ENCODE measurements around the gene FOSB.
A peak's percentile ranks its signal among the peaks of the same experiment; 100 is the strongest.

Gene FOSB

GRCh38 chr19:45440873-45441654 lies 26.7 kb upstream of the FOSB start:
- TF ChIP-seq EZH2phosphoT487 (IDR thresholded peaks at IDR 0.05; ENCODE audit: low read depth), result no peak
- TF ChIP-seq CTCF (IDR thresholded peaks at IDR 0.05; ENCODE audit: low read depth, low read length), result no peak
- H3K36me3 ChIP-seq (replicated peaks; ENCODE audit: low read depth, low read length), result no peaks in the 10 kb centered on the region
- no peak overlapping the region for H3K4me3 ChIP-seq (ENCODE audit: low read length)
- H3K4me1 ChIP-seq (ENCODE audit: low read length), result peaks cover 22% of the 10 kb centered on the region
- no peaks in the 10 kb centered on the region for H3K79me2 ChIP-seq (ENCODE audit: low read length)
- no peak overlapping the region for H3K9ac ChIP-seq (ENCODE audit: low read length)
- no peak overlapping the region for H3K27ac ChIP-seq (ENCODE audit: low read length)
- H3K9me3 ChIP-seq (ENCODE audit: insufficient read depth, low read length), result no peaks in the 10 kb centered on the region
- H3K4me2 ChIP-seq (ENCODE audit: low read length), result no peak overlapping the region
- no peaks in the 10 kb centered on the region for H3K27me3 ChIP-seq (ENCODE audit: low read depth, low read length)
- H2AFZ ChIP-seq (ENCODE audit: low read depth, low read length), result no peak overlapping the region
- H4K20me1 ChIP-seq (ENCODE audit: insufficient read depth, low read length), result no peaks in the 10 kb centered on the region

- H3K36me3 ChIP-seq (replicated peaks; ENCODE audit: low read depth, low read length), result no peaks in the 10 kb centered on the region
- H3K4me2 ChIP-seq (ENCODE audit: low read length), result no peak overlapping the region
- H3K4me1 ChIP-seq (ENCODE audit: low read length), result peaks cover 22% of the 10 kb centered on the region
- no peaks in the 10 kb centered on the region for H4K20me1 ChIP-seq (ENCODE audit: insufficient read depth, low read length)
- H3K4me3 ChIP-seq (ENCODE audit: low read length), result no peak overlapping the region
- H3K79me2 ChIP-seq (ENCODE audit: low read length), result no peaks in the 10 kb centered on the region
- no peak overlapping the region for H3K9ac ChIP-seq (ENCODE audit: low read length)
- no peaks in the 10 kb centered on the region for H3K27me3 ChIP-seq (ENCODE audit: low read depth, low read length)
- no peaks in the 10 kb centered on the region for H3K9me3 ChIP-seq (ENCODE audit: insufficient read depth, low read length)
- TF ChIP-seq CTCF (IDR thresholded peaks at IDR 0.05; ENCODE audit: low read depth, low read length) (no peak), EZH2phosphoT487 (IDR thresholded peaks at IDR 0.05; ENCODE audit: low read depth) (no peak)
- no peak overlapping the region for H2AFZ ChIP-seq (ENCODE audit: low read depth, low read length)
- H3K27ac ChIP-seq (ENCODE audit: low read length), result no peak overlapping the region
Measured at GRCh38 chr19:45442408-45442777, 25.4 kb upstream of the FOSB start.

DNA sequence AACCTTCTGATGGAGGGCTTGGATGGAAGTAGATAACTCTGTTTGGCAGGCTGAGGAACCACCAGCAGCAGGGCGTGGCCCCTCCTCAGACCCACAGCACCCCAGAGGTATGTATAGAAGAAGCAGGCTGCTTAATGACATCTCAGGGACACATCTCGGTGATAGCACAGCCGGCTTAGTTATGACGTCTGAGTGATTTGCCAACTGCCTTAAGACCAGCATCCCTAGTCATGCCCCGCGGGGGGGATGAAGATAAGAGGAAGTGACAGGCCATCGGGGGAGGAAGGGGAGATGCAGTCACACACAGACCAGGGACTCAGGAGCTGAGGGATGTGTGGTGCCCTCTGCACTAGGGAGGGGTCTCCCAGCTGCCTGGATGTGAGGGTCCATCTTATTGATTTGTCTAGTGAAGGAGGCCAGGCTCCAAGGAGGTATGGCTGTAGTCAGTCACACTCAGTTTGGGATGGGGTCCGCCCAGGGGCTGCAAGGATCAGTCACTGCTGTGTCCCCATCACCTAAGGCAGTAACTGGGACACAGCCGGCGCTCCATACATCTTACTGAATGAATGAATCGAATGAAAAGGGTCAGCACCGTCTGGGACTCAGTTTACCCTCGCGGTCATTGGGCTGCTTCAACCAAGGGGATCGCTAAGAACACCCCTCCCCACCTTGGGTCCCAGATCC lies 24.9 kb upstream of the FOSB start:
- Histone ChIP-seq H3K79me2 (ENCODE audit: low read length) (no peaks in the 10 kb centered on the region), H3K4me3 (ENCODE audit: low read length) (peak overlapping the region; percentile 88), H3K27ac (ENCODE audit: low read length) (no peak overlapping the region), H4K20me1 (ENCODE audit: insufficient read depth, low read length) (no peaks in the 10 kb centered on the region), H3K27me3 (ENCODE audit: low read depth, low read length) (no peaks in the 10 kb centered on the region), H3K4me1 (ENCODE audit: low read length) (peaks cover 22% of the 10 kb centered on the region), H3K36me3 (replicated peaks; ENCODE audit: low read depth, low read length) (no peaks in the 10 kb centered on the region), H3K9me3 (ENCODE audit: insufficient read depth, low read length) (no peaks in the 10 kb centered on the region), H3K4me2 (ENCODE audit: low read length) (peak overlapping the region; percentile 85), H2AFZ (ENCODE audit: low read depth, low read length) (peak overlapping the region; percentile 41; the same call in 1 of the 2 replicates), H3K9ac (ENCODE audit: low read length) (peak overlapping the region; percentile 70)
- TF ChIP-seq EZH2phosphoT487 (IDR thresholded peaks at IDR 0.05; ENCODE audit: low read depth), result no peak
- TF ChIP-seq CTCF (IDR thresholded peaks at IDR 0.05; ENCODE audit: low read depth, low read length), result no peak

All from OCI-LY3 (cell line).